HG02642 (cell line): ENCODE data around the gene RAB27A.

ENCODE experiments used
- ATAC-seq: cut with Tn5 transposase; IDR thresholded peaks from one replicate; pipeline ENCODE4 v1.9.1; 2021; ENCODE audit warnings: mild to moderate bottlenecking; ENCODE audit not compliant: unreplicated experiment, poor library complexity

RAB27A gene

GRCh38 chr15:55168350-55168974 is 121.2 kb downstream of the RAB27A start:
- peak; percentile 96 for ATAC-seq

GRCh38 chr15:55164284-55164683 is 125.3 kb downstream of the RAB27A start:
- ATAC-seq: no peak
